Measurements from ENCODE around the gene DHRS7C. TPM values are rescaled to one million over a fixed set of nuclear protein-coding genes. Genes with fewer than 3 reads are reported as not detected.

DHRS7C gene
- total RNA-seq, 1 experiment from 2014 or later, result not detected

- Mint-ChIP-seq H3K27me3 (ENCODE audit: low read depth) (no peaks in the 10 kb centered on the region; the same call in 1 of the 2 replicates), H3K27ac (no peak overlapping the region), H3K4me1 (no peaks in the 10 kb centered on the region), H3K9me3 (peaks cover 4% of the 10 kb centered on the region), H3K4me3 (no peak overlapping the region), H3K36me3 (no peaks in the 10 kb centered on the region)
- DNase-seq (ENCODE audit: low spot score), result no peak
- no peak for TF ChIP-seq CDX4 (CRISPR knock-in tag; IDR thresholded peaks at IDR 0.05; ENCODE audit: borderline replicate concordance)
- no peak for TF ChIP-seq FOXP1 (CRISPR knock-in tag; IDR thresholded peaks at IDR 0.05; ENCODE audit: borderline replicate concordance)
- TF ChIP-seq GTF2I (CRISPR knock-in tag; conservative IDR thresholded peaks at IDR 0.05), result no peak
- TF ChIP-seq NFYB (CRISPR knock-in tag; conservative IDR thresholded peaks at IDR 0.05; ENCODE audit: low read depth), result no peak
- no peak for TF ChIP-seq MLX (CRISPR knock-in tag; IDR thresholded peaks at IDR 0.05)
- no peak for TF ChIP-seq KAT7 (CRISPR knock-in tag; IDR thresholded peaks at IDR 0.05; ENCODE audit: borderline replicate concordance)
- TF ChIP-seq ATF6 (CRISPR knock-in tag; IDR thresholded peaks at IDR 0.05), result no peak
- TF ChIP-seq MAX (CRISPR knock-in tag; IDR thresholded peaks at IDR 0.05), result no peak
- no peak for TF ChIP-seq NFATC4 (CRISPR knock-in tag; IDR thresholded peaks at IDR 0.05)
- no peak for TF ChIP-seq ZNF512 (CRISPR knock-in tag; IDR thresholded peaks at IDR 0.05; ENCODE audit: borderline replicate concordance)
- no peak for TF ChIP-seq SMAD4 (CRISPR knock-in tag; IDR thresholded peaks at IDR 0.05)
- POLR2A ChIA-PET, result no interaction called here
- CTCF ChIA-PET, result interaction anchor here (1.2 kb wide), 1 partner anchor 69 kb away, joined by 4 read pairs; no protein-coding TSS in a partner anchor
- no peak for ATAC-seq
Measured at GRCh38 chr17:9820448-9820847, 29.1 kb upstream of the DHRS7C start.

- no peaks in the 10 kb centered on the region for H3K36me3 Mint-ChIP-seq
- H3K27me3 Mint-ChIP-seq (ENCODE audit: low read depth), result no peaks in the 10 kb centered on the region; the same call in 1 of the 2 replicates
- H3K9me3 Mint-ChIP-seq, result peaks cover 4% of the 10 kb centered on the region
- H3K4me3 Mint-ChIP-seq, result no peak overlapping the region
- ChIA-PET POLR2A (no interaction called here), CTCF (no interaction called here)
- DNase-seq (ENCODE audit: low spot score), result no peak
- H3K4me1 Mint-ChIP-seq, result no peaks in the 10 kb centered on the region
- no peak for ATAC-seq
- H3K27ac Mint-ChIP-seq, result no peak overlapping the region
- TF ChIP-seq PRRX2 (CRISPR knock-in tag; IDR thresholded peaks at IDR 0.05), result no peak
- TF ChIP-seq ATF2 (CRISPR knock-in tag; IDR thresholded peaks at IDR 0.05; ENCODE audit: borderline replicate concordance, low read depth), result no peak
- no peak for TF ChIP-seq CTCF (IDR thresholded peaks at IDR 0.05)
- no peak for TF ChIP-seq ZNF396 (CRISPR knock-in tag; IDR thresholded peaks at IDR 0.05; ENCODE audit: borderline replicate concordance)
- no peak for TF ChIP-seq FOXP1 (CRISPR knock-in tag; IDR thresholded peaks at IDR 0.05; ENCODE audit: borderline replicate concordance)
- no peak for TF ChIP-seq ZSCAN18 (CRISPR knock-in tag; IDR thresholded peaks at IDR 0.05)
- no peak for TF ChIP-seq CREB1 (CRISPR knock-in tag; IDR thresholded peaks at IDR 0.05)
- TF ChIP-seq OVOL2 (CRISPR knock-in tag; IDR thresholded peaks at IDR 0.05; ENCODE audit: borderline replicate concordance), result no peak
- TF ChIP-seq NR3C1 (CRISPR knock-in tag; conservative IDR thresholded peaks at IDR 0.05; ENCODE audit: low read depth), result no peak
- no peak for TF ChIP-seq USF1 (CRISPR knock-in tag; IDR thresholded peaks at IDR 0.05)
- no peak for TF ChIP-seq SMAD4 (CRISPR knock-in tag; IDR thresholded peaks at IDR 0.05)
- TF ChIP-seq USF2 (CRISPR knock-in tag; IDR thresholded peaks at IDR 0.05), result no peak
- no peak for TF ChIP-seq ERG (CRISPR knock-in tag; IDR thresholded peaks at IDR 0.05)
Measured at GRCh38 chr17:9818760-9819159, 27.4 kb upstream of the DHRS7C start.

All from WTC11 (cell line).